COLO668 (cell line): ENCODE measurements around the gene LHFPL2.

ENCODE experiments used
- DNase-seq: peaks from one replicate; lab custom pipeline; 2025; ENCODE audit not compliant: unreplicated experiment; lab: John Stamatoyannopoulos, UW

LHFPL2 gene

DNA sequence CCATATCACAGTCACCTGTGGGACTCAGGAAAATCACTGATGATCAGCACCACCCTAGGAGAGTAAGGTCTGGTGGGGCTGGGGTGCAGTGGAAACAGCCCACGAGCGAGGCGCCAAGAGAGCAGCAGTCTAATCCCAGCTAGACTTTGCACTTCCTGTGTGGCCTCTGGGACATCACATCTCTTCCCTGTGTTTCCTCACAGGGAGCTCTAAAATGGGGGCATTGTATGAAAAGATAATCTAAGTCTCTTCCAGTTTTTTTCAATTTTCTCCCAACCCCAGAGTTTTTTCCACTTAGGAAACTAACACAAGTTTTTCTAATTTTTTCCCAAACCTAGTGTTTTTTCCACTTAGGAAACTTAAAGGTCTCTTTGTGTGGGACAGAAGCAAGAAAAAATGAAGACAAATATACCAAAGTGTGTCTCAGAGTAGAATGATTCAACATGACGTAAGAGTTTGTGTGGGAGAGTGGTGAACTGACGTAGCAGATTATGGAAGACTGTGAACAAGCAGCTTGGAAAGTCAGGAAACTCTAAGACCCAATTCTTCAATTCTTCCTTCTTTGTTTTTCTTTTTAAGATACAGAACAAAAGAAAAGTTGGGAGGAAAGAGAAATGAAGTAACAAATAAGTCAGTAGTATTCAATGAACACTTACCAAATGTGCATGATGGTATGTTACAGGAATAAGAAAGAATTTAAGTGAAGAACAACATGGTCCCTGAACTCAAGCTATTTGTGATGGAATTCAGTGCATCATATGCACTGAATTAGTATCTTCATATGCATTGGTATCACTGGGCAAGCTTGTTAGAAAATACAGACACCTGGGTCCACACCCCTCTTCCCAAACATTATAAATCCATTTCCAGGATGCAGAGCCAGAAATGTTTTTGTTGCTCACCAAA, 51.3 kb downstream of the LHFPL2 start:
- DNase-seq, result no peak

DNA sequence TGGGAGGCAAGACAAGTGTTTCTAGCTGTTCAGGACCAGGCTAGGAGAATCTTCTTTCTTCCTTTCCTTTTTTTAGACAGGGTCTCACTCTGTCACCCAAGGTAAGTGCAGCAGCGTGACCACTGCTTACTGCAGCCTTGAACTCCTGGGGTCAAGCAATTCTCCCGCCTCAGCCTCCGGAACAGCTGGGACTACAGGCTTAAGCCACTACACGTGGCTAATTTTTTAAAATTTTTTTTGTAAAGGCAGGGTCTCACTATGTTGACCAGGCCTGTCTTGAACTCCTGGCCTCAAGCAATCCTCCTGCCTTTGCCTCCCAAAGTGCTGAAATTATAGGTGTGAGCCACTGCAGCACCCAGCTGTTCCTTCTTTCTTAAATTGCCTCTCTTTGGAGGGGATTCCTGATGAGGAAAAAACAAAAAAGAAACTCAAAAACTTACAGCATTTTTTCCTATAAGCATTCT, 53.1 kb downstream of the LHFPL2 start:
- no peak for DNase-seq

DNA sequence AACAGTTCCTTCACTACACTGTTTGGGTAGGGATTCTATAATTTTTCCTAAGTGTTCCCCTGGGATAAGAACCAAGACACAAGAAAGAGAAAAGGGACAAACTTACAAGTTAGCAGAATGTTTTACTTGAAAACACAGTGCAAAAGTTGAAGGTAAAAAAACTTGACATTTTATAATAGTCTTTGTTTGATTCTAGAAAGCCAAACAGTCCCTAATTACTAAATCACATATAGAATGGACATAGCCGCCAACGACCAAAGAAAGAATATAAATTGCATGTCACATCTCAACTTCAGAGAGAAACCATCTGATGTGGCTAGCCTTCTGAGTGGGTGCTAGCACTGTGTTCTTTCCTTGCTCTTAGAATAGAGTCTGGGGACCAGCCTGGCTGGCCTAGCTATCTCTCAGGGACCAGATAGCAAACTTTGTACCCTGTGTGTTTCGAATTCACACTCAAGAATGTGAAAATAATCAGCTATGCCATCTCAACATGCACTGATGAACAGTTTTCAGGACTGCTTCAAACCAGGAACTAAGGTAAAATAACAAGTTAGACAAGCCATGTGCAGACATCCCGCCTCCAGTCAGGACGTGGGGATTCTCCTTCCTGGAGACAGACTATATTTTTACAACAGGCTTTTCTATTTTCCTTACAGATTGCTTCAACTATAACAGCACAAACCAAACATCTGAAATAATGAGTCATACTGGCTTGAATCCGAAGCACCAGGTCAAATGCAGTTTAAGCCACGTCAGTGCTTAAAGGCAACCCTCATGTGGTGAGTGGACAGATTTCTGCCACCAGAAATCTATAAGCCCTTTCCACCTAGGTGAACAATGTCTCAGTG, 53.7 kb downstream of the LHFPL2 start:
- no peak for DNase-seq

DNA sequence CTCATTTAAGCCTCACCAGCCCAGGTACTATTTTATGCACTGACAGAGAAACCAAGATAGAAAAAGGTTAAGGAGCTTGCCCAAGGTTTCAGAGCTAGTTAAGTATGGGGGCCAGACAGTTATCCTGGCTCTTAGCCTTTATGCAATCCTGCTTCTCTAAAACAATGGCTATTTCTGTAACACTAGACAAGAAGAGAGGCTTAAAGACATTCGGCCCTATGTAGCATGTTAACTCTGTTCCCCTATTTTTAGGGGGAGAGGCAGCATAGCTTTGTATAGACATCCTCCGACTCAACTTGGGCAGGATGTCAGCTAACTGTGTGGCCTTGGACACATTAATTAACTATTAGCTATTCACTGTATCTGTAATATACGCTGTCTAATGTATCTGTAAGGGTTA, 54.6 kb downstream of the LHFPL2 start:
- no peak for DNase-seq

DNA sequence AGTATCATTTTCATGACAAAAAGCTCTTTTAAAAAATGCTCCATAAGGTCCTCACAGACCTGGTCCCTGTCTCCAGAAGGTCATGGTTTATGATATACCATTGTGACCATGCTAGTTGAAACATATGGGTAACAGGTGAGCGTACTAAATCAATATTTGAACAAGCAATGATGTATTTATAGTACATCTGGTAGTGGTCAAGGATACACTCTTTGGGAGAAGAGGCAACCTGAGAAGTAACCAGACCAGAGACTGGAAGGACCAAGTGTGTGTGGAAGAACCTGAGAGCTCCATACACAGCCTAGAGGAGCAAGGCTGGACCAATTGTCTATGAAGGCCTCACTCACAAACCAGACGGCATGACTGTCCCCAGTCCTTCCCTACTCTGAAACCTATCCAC, 55.1 kb downstream of the LHFPL2 start:
- DNase-seq, result peak; percentile 11

DNA sequence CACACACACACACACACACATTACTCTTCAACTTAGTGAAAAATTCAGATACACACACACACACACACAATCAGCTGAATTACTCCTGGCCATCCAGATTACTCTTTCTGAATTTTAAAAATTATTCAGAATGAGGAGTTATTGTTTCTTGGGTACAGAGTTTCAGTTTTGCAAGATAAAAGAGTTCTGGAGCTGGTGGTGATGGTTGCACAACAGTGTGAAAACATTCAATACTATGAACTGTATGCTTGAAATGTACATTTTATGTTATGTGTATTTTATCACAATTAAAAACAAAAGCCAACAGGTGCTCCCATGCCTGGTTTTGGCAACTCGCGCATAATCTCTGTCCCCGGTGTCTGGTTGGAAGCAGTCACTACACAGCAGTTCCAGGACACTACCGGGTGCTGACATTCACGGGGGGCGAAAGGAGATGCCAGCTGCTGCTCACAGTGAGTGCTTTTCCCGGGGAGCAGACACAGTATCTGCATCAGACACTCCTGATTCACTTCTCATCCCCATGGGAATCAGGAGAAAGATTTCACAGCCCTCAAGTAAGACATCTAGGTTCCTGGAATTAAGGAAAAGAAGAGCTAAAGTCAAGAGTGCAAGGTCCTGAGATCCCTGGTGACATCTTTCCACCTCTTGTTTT, 55.7 kb downstream of the LHFPL2 start:
- peak; percentile 14 for DNase-seq

DNA sequence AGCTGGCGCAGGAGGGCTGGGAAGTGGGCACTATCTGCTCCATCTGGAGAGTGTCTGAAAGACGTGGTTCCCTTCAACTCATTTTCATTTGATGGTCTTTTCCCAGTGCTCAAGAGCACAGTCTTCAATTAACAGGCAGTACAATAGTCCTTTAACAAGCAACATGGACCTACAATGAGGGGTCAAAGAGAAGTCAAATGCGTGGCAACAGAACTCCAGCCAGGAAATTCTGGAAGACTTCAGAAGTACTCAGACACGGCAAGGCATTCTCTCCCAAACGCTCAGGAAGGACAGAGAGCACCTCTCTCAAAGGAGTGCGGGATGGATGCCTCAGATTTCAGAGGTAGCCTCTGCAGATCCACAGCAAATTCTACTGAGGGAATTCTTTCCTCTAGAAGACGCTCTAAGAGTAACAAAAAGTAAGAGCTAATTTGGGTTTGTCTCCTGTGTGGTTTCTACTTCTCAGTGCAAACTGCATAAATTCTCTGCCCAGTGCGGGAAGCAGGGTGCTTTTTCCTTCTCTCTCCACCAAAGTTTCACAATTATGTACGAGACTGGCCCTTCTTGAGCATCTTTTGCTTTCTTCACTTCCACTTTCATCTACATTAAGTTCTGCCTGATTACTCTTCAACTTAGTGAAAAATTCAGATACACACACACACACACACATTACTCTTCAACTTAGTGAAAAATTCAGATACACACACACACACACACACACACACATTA, 56.4 kb downstream of the LHFPL2 start:
- DNase-seq, result no peak

DNA sequence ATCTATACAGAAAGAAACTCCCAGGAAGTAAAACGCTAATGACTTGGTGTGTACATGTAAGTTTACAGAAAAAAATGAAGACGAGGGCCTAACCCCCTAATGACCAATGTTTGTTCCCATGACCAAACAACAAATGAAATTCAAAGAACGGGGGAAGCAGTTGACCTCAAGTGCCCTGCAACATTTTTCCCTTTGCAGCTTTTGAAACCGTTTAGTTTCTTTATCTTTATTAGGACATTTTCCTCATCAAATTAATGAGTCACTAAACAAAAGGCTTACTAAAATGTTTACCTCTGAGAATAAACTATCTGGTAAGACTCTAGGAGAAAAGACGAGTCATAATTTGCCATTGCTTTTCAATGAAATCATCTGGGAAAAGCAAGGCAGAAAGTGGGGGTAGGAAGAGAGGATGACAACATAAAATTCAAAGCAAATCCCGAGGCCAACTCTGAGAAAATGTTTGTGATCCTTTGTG, 57.4 kb downstream of the LHFPL2 start:
- no peak for DNase-seq

DNA sequence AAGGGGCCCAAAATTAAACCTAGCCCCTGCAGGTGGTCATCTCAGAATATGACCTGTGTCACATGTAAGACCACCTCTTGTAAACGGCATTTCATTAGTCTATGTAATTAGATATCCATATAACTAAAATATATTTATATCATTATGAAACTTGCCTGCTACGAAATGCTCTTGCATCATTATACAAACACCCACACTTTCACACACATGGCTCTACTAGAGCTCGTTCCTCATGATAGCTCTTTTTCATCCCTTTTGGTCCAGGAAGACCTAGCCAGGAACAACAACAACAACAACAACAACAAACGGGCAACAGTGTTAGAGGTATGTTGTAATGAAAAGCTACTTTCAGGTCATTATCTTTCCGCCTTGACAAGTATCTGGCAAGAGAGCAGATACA, 58.6 kb downstream of the LHFPL2 start:
- DNase-seq, result no peak

DNA sequence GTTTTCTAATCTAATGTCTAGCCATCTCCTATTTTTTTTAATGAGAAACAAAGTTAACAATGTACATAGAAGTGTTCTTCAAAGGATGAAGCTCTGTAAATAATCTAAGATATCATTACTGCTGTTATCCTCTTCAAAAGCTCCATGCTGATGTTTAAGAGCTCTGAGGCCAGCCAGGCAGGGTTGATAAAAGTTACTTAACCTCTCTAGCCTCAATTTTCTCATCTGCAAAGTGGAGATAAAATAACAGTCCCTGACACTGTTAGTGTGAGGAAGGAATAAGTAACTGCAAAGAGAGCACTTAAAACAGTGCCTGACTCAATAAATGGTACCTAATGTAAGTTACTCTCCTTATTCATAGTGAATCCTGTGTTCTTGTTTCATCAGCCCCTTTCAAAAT, 60.1 kb downstream of the LHFPL2 start:
- DNase-seq, result no peak

DNA sequence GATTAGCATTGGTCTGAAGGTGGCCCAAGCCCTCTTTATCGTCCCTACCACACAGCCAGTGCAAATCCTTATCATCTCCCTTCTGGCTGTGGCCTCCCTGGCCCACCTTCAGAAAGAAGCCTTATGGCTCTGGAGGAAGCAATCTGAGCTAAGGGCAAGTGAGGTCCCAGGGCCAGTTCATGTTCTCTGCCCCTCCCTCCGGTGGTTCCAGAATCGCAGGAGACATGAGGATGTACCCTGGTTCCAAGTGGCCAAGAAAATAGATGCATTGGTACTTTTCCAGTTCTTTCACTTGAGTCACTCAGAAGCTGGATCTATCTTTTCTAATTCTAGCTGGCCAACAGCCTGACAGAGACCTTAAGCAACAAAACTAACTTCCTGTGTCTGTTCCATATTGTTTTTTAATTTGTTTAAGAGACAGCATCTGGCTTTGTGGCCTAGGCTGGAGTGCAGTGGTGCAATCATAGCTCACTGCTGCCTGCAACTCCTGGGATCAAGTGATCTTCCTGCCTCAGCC, 60.7 kb downstream of the LHFPL2 start:
- peak; percentile 21 for DNase-seq

DNA sequence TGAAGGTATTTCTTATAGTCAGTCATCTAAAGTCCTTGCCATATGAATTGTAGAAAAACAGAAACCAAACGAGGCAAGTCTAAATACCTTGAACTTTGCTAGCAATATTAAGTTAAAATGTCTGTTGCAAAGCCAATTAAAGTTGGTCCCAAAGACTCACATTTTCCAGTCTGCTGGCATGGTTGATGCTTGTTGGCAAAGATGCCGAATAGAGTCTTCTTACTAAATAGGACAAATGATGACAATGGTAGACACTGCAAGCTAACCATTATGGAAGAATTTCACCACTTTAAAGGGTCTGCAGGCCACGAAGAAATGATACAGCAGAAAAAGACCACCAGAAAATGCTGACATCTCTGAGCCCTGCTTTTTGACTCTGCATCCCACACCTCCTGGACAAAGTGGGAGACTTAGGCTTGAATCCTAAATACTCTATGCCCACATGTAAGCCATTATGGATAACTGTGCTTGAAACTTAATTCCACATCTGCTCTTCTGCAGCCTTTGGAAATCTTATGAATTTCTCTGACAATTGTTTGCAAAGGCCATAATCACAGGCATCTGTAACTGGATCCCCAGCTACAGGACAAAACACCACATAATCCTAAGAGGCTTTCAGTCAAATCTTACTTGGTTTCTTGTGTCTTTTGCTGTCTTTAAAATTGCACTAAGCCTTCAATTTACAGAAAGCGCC, 61.3 kb downstream of the LHFPL2 start:
- DNase-seq, result no peak

DNA sequence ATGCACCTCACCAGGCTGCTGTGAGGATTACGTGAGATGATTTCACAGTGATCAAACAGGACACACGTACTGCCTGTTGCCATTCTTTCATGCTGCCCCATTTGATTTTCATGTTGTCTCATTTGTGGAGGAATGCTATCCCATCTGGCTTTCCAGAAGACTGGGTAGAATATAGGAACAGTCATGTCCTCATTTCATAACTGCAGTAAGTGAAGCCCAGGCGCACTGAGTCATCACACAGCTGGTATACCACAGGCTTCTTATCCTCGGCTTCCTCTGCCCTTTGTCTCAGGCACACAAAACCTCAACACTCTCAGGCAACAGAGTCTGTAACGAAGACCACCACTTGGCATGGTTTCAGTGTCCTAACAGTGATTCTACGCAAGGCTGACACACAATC, 62.3 kb downstream of the LHFPL2 start:
- DNase-seq, result no peak

DNA sequence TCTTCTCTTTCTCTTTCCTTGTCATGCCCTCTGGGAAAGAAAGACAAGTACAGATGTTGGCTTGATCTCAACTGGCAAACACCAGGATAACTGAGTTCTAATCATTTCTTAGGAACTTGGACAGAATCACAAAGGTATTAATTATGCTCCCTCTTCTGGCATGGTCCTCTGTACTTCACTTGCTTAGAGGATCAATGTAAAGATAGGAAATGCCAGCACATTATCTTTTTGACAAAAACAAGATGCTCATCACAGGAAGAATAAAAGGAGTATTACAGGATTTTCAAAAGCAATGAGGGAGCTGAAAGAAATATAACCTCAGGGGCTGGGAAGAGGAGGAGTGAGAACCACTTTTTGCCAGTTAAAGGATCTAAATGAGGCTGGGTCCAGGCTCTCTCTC, 70.6 kb downstream of the LHFPL2 start:
- no peak for DNase-seq

DNA sequence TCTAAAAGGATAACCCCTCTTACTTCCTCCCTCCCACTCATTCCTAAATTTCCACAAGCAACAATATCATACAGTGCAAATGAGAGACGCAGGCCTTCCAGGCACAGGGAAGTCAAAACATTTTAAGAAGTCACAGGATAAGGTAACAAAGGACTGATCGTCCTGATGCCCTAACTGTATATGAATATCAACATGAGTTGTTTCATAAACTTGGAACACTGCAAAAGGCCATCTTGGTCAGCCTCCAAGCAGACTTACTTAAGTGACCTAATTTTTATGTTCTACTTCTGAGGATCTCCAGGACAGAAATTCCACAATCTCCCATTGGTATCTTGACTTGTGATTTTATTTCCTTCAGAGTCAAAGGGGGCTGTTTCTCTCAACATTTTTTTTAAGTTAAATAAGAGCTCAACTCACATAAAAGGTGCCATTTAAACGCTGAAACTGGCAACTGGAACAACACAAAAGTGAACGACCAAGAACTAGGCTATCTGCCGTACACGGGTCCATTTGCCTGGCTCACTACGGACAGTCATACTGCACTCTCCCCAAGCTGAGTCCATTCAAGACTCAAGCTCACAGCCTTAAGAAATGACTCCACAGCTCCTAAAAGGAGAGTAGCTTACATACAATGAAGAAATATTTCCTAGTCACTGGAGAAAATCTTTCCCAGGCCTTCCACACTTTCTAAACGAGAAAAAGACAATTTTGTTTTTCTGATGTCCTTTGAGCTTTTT, 71.3 kb downstream of the LHFPL2 start:
- DNase-seq, result no peak

DNA sequence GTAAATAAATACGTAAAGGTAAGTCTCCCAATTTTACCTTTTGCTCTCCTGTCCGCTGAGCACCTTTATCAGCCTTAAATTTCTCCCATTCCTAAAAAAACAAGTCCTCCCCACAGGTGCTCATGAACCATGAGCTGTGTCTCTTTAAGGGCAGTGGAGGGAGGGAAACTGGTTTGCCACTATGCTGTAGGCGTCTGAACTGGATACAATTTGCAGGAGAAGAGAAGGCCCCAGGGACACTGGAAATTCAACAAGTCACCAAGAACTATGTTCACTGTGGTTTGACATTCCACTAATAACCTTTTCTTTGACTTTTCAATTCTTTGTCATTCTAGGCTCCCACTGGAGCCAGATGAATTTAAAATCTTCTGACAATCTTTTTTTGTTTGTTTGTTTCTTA, 72.2 kb downstream of the LHFPL2 start:
- no peak for DNase-seq

DNA sequence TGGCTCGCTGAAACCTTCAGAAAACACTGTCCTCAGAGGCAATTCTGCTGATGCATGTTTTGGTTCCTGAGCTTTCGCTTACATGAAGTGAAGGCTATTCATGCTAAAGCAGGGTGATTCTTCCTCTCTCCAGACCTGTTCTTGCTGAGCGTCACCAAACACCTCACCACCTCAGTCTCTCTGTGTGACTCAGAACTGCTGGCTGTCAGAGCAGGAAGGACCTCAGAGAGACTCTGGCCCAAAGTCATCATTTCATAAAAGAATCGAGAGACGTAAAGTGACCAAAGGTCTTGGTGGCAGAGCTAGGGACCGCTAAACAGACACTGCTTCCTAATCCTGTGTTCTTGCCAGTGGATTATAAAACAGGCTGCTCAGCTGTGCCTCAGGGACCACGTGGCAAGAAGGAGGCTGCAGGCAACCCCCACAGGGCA, 73.8 kb downstream of the LHFPL2 start:
- no peak for DNase-seq

DNA sequence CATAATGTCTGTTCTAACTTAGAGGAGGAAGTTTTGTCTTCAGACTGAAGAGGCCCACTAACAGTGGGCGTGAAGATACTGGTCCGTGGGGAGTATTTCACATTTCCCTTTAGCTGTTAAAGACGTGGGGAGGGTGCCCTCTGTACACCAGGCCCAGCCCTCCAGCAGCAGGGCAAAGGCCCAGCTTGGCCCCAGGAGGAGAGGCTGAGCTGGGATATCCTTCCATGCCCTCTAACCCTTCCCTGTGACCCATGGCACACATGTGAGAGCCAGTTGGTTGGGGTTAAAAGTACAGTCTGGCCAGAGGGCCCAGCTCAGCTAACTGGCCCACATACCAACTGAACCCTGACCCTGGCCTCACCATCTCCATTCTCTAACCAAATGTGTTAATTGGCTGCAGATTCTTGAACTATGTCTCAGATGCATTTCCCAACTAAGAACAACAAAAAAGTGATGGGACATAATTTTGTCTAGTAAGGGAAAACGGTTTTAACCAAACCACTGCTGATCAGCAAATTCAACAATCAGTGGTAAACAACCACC, 74.4 kb downstream of the LHFPL2 start:
- DNase-seq, result no peak

DNA sequence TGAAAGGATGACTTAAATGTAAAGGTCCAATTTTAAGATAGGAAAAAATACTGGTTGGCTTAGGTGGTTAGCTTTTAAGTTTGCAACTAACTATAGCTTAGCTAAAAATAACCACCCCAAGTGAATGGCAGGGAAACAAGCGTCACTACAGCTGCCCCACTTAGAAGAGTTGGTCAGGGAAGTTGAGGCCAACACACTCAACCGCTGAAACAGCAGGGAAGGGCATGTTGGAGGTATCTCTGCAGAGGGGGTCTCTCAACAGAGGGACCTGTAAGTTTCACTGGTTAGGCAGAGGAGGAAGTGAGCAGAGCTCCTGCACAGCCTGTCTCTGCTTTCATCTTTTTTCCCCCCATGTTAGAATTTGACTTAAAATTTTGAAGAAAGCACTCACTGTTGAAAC, 75.3 kb downstream of the LHFPL2 start:
- no peak for DNase-seq
